K562 treated with DMSO at 1 percent for 12 hours (cell line): ENCODE data around the gene SELE. TPM values are rescaled to one million over a fixed set of nuclear protein-coding genes. Genes with fewer than 3 reads are reported as not detected.

ENCODE experiments used
- total RNA-seq: library from RNA; unstranded; fragments of 300-600 nt; gene quantifications from 2 replicates; pipeline ENCODE4 v1.2.3, GENCODE V29; 2022; ENCODE audit not compliant: insufficient read depth

SELE gene
- not detected in 2 replicates for total RNA-seq

GRCh38 chr1:169733924-169734323, at the start of gene SELE:
TSS of gene SELE (minus strand) at chr1:169734079. CDS start at chr1:169733612, 467 bp downstream.

GRCh38 chr1:169711469-169712308, 22.2 kb downstream of the SELE start, which contains the start of gene SELL:
TSS of gene SELL (minus strand) at chr1:169711620. CDS start at chr1:169711498, 122 bp downstream.

Other genes with a start within 250 kb of the SELE start
- gene SLC19A2, start 248.1 kb downstream of the SELE start, total RNA-seq = 4.3 and 13.4 TPM in 2 replicates
- not detected in 2 replicates for gene F5, start 147.6 kb downstream of the SELE start, total RNA-seq
- gene SELP, start 104.0 kb downstream of the SELE start, total RNA-seq = not detected in 2 replicates
- not detected in 2 replicates for gene SELL, start 22.5 kb downstream of the SELE start, total RNA-seq
- gene METTL18, start 60.8 kb upstream of the SELE start, total RNA-seq = 4.6 and 10.2 TPM in 2 replicates
- gene SCYL3, start 159.8 kb upstream of the SELE start, total RNA-seq = 2.8 and 5.6 TPM in 2 replicates